Transverse colon (tissue), 4 donors: ENCODE results near the gene SPTBN5. TPM values are rescaled to one million over a fixed set of nuclear protein-coding genes. Genes with fewer than 3 reads are reported as not detected.

Experiments
- DNase-seq: peaks from one replicate; pipeline ENCODE4 v3.0.0-alpha.2; 2019
- H3K27ac ChIP-seq, 4 donors: fragments of 200-600 bp; sonication (generic); 2 replicates each; pipeline ENCODE4 v1.5.1; 2016 to 2018; ENCODE audit warnings: inconsistent platforms in 4 of 4
- H3K27me3 ChIP-seq: fragments of 200-600 bp; sonication (generic); 2 replicates; pipeline ENCODE4 v1.5.1; 2017; ENCODE audit warnings: inconsistent platforms
- H3K36me3 ChIP-seq, 4 donors: fragments of 200-600 bp; sonication (generic); 2 replicates each; pipeline ENCODE4 v1.5.1; 2017 to 2019; ENCODE audit warnings: inconsistent platforms in 4 of 4
- H3K4me1 ChIP-seq, 4 donors: fragments of 200-600 bp; sonication (generic); 2 replicates each; pipeline ENCODE4 v1.5.1; 2017 to 2020; ENCODE audit warnings: inconsistent platforms in 4 of 4
- H3K4me3 ChIP-seq, 4 donors: fragments of 200-600 bp; sonication (generic); 1 replicate in 1 of 4; 2 replicates in 3 of 4; pipeline versions ENCODE4 v1.5.1 to v1.6.1; 2017 to 2019; ENCODE audit warnings: inconsistent platforms in 4 of 4
- H3K9me3 ChIP-seq, 2 donors: fragments of 200-600 bp; sonication (generic); 2 replicates each; pipeline ENCODE4 v1.5.1; 2017 to 2019; ENCODE audit warnings: inconsistent platforms in 2 of 2
- EP300 ChIP-seq: sonication (generic); formaldehyde crosslinking; IDR thresholded peaks from one replicate; pipeline ENCODE4 v1.6.1; 2017; ENCODE audit warnings: antibody characterized with exemption, low read depth
- POLR2A ChIP-seq: fragments of 450-650 bp; IDR thresholded peaks from one replicate; pipeline ENCODE4 v1.6.1; 2016; ENCODE audit warnings: antibody characterized with exemption, mild to moderate bottlenecking, moderate library complexity
- POLR2AphosphoS5 ChIP-seq, 3 donors: sonication (generic); formaldehyde crosslinking; IDR thresholded peaks; one replicate each; pipeline ENCODE4 v1.6.1; 2016; ENCODE audit warnings: antibody characterized with exemption in 3 of 3
- WGBS, 2 donors: methylation state at CpG; one replicate each; pipeline ENCODE4 v1.1.5; 2018; ENCODE audit warnings: low coverage in 1 of 2; 5-methylcytosine and 5-hydroxymethylcytosine counted together
- in situ Hi-C, 4 donors: fragments of 200-750 bp; cut with MboI; loops; one replicate each; pipeline versions ENCODE4 v1.15.0 to v1.15.1; 2017; ENCODE audit warnings: low sequenced_read_pairs in 3 of 4, low pct_ligation_motif_present in 1 of 4, low pct_unique_long_range_greater_than_20kb in 1 of 4
- intact Hi-C: fragments of 100-400 bp; cut with DNase I; formaldehyde crosslinking; loops from one replicate; pipeline ENCODE4 v1.15.1; 2023; ENCODE audit warnings: low total_unique reads
- total RNA-seq, 4 donors: library from RNA; depleted of rRNA; stranded (reverse); fragments of >200 nt; gene quantifications; one replicate each; pipeline ENCODE4 v1.1.0, GENCODE V29; 2016
- TF ChIP-seq, protein P1 (sequence below), 5 experiments: fragments of 200-600 bp in 3 of 5; fragments of 450-650 bp in 2 of 5; sonication (generic) in 3 of 5; IDR thresholded peaks; 1 replicate in 2 of 5; 2 replicates in 3 of 5; pipeline ENCODE4 v1.5.1; 2016 to 2017; ENCODE audit warnings: antibody characterized with exemption in 5 of 5, inconsistent platforms in 3 of 5, mild to moderate bottlenecking in 2 of 5, moderate library complexity in 1 of 5

The SPTBN5 gene
- total RNA-seq, 4 donors from 2014 or later, result 0.16 to 8.0 (median 1.1) TPM

DNA sequence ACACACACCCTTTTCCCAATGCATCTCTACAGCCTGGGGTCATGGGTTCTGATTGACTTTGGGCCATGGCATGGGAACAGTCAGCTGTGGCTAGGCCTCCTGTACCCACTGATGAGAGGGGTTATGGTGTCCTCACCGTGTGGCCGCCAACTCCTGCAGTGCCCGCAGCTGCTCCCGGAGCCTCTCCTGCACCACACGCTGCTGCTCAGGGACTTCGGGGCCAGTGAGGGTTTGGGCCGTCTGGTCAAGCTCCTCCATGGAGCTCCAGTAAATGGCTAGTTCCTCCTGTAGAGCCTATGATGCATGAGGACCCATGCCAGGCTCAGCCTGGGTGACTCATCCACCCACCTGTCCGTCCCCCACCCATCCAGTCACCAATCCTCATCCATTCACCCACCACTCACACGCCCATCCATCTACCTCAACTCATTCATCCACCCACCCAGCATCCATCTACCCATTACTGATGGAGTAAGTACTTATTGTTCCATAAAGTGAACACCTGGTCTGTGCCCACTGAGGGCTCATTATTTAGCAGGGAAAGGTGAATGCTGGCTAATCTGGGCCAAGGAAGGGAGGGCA lies 21.6 kb downstream of the SPTBN5 start:
- no peak for DNase-seq
- Histone ChIP-seq H3K4me1 (no peaks in the 10 kb centered on the region), H3K4me3 (no peak overlapping the region), H3K36me3 (no peaks in the 10 kb centered on the region), H3K27ac (no peak overlapping the region), H3K27me3 (no peaks in the 10 kb centered on the region), H3K9me3 (no peaks in the 10 kb centered on the region)
- intact Hi-C loops, result no loop called here
- in situ Hi-C loops, result no loop called here
- WGBS, 2 donors, result 90 to 94% methylated on average over 3 to 9 of the region's 9 CpGs
- TF ChIP-seq EP300 (no peak), POLR2A (no peak), POLR2AphosphoS5 (IDR thresholded peaks at IDR 0.05) (no peak)
- TF ChIP-seq, protein P1, sequence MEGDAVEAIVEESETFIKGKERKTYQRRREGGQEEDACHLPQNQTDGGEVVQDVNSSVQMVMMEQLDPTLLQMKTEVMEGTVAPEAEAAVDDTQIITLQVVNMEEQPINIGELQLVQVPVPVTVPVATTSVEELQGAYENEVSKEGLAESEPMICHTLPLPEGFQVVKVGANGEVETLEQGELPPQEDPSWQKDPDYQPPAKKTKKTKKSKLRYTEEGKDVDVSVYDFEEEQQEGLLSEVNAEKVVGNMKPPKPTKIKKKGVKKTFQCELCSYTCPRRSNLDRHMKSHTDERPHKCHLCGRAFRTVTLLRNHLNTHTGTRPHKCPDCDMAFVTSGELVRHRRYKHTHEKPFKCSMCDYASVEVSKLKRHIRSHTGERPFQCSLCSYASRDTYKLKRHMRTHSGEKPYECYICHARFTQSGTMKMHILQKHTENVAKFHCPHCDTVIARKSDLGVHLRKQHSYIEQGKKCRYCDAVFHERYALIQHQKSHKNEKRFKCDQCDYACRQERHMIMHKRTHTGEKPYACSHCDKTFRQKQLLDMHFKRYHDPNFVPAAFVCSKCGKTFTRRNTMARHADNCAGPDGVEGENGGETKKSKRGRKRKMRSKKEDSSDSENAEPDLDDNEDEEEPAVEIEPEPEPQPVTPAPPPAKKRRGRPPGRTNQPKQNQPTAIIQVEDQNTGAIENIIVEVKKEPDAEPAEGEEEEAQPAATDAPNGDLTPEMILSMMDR (IDR thresholded peaks at IDR 0.05), result no peak

DNA sequence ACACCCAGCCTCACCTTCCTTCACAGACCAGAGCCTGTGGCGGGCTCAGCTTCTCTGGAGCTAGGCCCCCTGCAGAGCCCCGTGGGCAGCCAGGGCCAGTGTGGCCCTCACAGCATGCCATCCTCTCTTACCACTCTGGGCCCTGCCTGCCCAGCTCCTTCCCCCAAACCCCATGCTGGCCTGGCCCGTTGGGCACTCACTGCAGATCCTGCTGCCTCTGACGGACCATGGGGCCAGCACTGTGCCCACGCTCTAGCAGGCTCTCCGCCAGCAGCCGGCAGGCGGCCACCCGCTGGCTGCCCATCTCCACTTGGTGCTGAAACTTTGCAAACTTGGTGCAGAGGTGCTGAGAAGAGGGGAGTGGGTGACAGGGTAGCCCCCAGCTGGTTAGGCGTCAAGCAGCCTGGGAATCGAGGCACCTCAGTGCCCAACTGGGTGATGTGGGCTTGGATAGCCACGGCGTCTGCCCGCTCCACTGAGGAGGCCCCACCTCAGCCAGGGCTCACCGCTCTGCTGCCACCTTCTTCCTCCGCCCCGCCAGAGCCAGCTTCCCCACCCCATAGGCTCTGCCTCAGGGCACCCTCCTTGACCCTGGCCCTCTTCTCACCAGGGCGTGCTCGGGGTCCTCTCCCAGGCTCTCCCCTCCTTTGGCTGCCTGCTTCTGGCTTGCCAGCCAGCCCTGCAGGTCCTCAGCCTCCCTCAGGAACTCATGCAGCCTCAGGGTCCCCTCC lies 22.5 kb downstream of the SPTBN5 start:
- H3K9me3 ChIP-seq, result no peaks in the 10 kb centered on the region
- H3K36me3 ChIP-seq, result no peaks in the 10 kb centered on the region
- 40 to 83% methylated on average over 1 to 19 of the region's 19 CpGs for WGBS, 2 donors
- no peak for DNase-seq
- no peaks in the 10 kb centered on the region for H3K27me3 ChIP-seq
- no peaks in the 10 kb centered on the region for H3K4me1 ChIP-seq
- H3K4me3 ChIP-seq, result no peak overlapping the region
- TF ChIP-seq POLR2AphosphoS5 (IDR thresholded peaks at IDR 0.05), result no peak
- TF ChIP-seq POLR2A, result no peak
- TF ChIP-seq, protein P1 (IDR thresholded peaks at IDR 0.05), result no peak
- TF ChIP-seq EP300, result no peak
- in situ Hi-C loops, result no loop called here
- intact Hi-C loops, result no loop called here
- no peak overlapping the region for H3K27ac ChIP-seq

DNA sequence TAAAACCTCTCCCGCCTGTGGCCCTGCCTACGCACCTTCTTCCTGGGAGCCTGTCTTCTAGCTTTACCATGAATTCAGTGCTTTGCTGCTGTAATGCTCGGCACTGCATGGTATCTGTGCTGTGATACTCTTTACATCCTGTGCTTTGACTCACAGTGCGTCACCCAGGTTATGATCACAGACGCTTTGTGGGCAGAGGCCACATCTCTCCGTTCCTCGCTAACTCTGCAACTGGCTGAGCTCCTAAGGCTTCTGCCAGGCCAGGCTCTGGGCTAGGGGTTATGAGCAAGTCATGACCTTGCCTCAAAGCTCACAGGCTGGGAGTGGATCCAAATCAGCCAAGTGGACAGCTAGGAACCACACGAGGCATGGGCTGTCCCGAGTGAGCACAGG lies 23.2 kb downstream of the SPTBN5 start:
- Histone ChIP-seq H3K36me3 (no peaks in the 10 kb centered on the region), H3K4me1 (no peaks in the 10 kb centered on the region), H3K9me3 (no peaks in the 10 kb centered on the region), H3K4me3 (no peak overlapping the region), H3K27me3 (no peaks in the 10 kb centered on the region), H3K27ac (no peak overlapping the region)
- DNase-seq, result no peak
- intact Hi-C loops, result no loop called here
- TF ChIP-seq POLR2A (no peak), EP300 (no peak), POLR2AphosphoS5 (IDR thresholded peaks at IDR 0.05) (no peak)
- TF ChIP-seq, protein P1 (IDR thresholded peaks at IDR 0.05), result no peak
- 79 to 80% methylated on average over 1 to 8 of the region's 9 CpGs for WGBS, 2 donors
- in situ Hi-C loops, result no loop called here

DNA sequence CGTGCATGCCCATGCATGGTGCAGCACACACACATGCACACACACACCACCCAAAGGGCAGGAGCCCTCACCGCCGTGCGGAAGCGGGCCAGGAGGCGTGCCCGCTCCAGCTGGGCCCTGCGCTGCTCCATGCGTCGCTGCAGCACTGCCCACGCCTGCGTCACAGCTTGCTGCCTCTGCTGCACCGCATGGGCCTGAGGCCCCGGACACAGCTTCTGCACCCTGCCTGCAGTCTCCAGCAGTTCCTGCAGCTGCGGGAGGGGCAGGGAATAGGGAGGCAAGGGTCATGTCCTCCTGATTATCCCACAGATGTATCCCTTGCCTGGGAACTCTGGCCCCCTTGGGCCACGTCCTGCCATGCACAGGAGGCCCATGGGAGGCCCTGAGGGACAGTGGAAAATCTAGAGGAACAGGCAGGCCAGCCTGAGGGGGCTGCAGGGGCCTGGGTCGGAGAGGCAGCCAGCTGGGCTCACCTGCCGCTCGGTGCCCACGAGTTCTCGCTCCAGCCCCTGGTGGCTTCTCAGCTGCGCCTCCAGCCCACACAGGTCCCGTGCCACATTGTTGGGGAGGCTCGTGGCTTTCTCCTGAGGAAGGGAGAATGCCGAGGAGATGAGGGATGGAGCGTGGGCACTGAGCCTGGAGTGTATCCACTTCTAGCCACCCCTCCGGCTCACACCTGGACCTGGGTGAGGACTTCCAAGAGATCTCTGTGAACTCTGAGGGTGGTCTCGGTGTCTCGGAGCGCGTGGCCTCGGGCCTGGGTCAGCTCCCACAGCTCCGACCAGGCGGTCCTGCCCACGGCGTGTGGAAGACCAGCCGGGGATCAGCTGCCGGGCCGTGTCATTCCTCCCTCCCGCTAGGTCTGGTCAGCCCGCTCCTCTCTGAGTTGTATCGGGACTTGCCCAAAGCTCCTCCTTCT lies 23.8 kb downstream of the SPTBN5 start:
- DNase-seq, result no peak
- intact Hi-C loops, result no loop called here
- Histone ChIP-seq H3K4me3 (no peak overlapping the region), H3K27ac (no peak overlapping the region), H3K27me3 (no peaks in the 10 kb centered on the region), H3K36me3 (no peaks in the 10 kb centered on the region), H3K9me3 (no peaks in the 10 kb centered on the region), H3K4me1 (no peaks in the 10 kb centered on the region)
- in situ Hi-C loops, result no loop called here
- 89% methylated on average over 42 of the region's 42 CpGs; no CpG with 5 or more reads in 1 of the 2 donors for WGBS, 2 donors
- no peak for TF ChIP-seq POLR2A
- TF ChIP-seq, protein P1 (IDR thresholded peaks at IDR 0.05), result no peak
